GM23338 (cell line): ENCODE data around the gene CTTN. TPM values are rescaled to one million over a fixed set of nuclear protein-coding genes. Genes with fewer than 3 reads are reported as not detected.

Source experiments
- ATAC-seq: fragments of 200-7000 bp; cut with Tn5 transposase; 3 replicates; pipeline ENCODE4 v1.9.1; 2020
- DNase-seq: peaks from one replicate; pipeline ENCODE4 v3.0.0-alpha.2; 2015; ENCODE audit warnings: low spot score
- H2AFZ ChIP-seq: fragments of 200-600 bp; sonication (generic); 2 replicates; pipeline ENCODE4 v1.8.0; 2016; ENCODE audit warnings: antibody characterized with exemption, mild to moderate bottlenecking, moderate library complexity
- H3F3A ChIP-seq: fragments of 200-600 bp; sonication (generic); replicated peaks from 2 replicates; pipeline ENCODE4 v1.8.0; 2017; ENCODE audit warnings: antibody characterized with exemption, mixed run types, low read depth
- H3K27ac ChIP-seq: fragments of 200-600 bp; sonication (generic); 2 replicates; pipeline ENCODE4 v1.6.1; 2016; ENCODE audit warnings: low read depth
- H3K27me3 ChIP-seq: fragments of 200-600 bp; sonication (generic); 2 replicates; pipeline ENCODE4 v1.8.0; 2016; ENCODE audit warnings: mild to moderate bottlenecking, mixed run types, moderate library complexity; ENCODE audit not compliant: insufficient read depth
- H3K36me3 ChIP-seq: fragments of 200-600 bp; sonication (generic); 2 replicates; pipeline ENCODE4 v1.8.0; 2016; ENCODE audit warnings: mild to moderate bottlenecking; ENCODE audit not compliant: insufficient read depth
- H3K4me1 ChIP-seq: fragments of 200-600 bp; sonication (generic); 2 replicates; pipeline ENCODE4 v1.8.0; 2016; ENCODE audit warnings: mild to moderate bottlenecking, moderate library complexity; ENCODE audit not compliant: insufficient read depth
- H3K4me2 ChIP-seq: fragments of 200-600 bp; sonication (generic); 2 replicates; pipeline ENCODE4 v1.7.1; 2017; ENCODE audit warnings: mixed run types
- H3K4me3 ChIP-seq: fragments of 200-600 bp; sonication (generic); 2 replicates; pipeline ENCODE4 v1.6.1; 2016; ENCODE audit warnings: mixed run types
- H3K79me2 ChIP-seq: fragments of 200-600 bp; sonication (generic); replicated peaks from 2 replicates; pipeline ENCODE4 v1.8.0; 2017; ENCODE audit warnings: mild to moderate bottlenecking; ENCODE audit not compliant: insufficient read depth
- H3K9me2 ChIP-seq: fragments of 200-600 bp; sonication (generic); 2 replicates; pipeline ENCODE4 v1.8.0; 2017; ENCODE audit not compliant: insufficient read depth
- H4K20me1 ChIP-seq: fragments of 200-600 bp; sonication (generic); replicated peaks from 2 replicates; pipeline ENCODE4 v1.8.0; 2017; ENCODE audit warnings: mild to moderate bottlenecking; ENCODE audit not compliant: insufficient read depth
- H3K27ac Mint-ChIP-seq: 2 replicates; pipeline ENCODE4 v1.8.0; 2020; ENCODE audit warnings: inconsistent platforms, mild to moderate bottlenecking, moderate library complexity, mixed read lengths
- H3K27me3 Mint-ChIP-seq: 3 replicates; pipeline ENCODE4 v1.8.0; 2022; ENCODE audit warnings: low read depth, mild to moderate bottlenecking, moderate library complexity, mixed read lengths, inconsistent platforms; ENCODE audit not compliant: insufficient read depth, poor library complexity
- H3K36me3 Mint-ChIP-seq: 3 replicates; pipeline ENCODE4 v1.8.0; 2021; ENCODE audit warnings: low read depth, mild to moderate bottlenecking, inconsistent platforms, moderate library complexity, mixed read lengths
- H3K4me1 Mint-ChIP-seq: 3 replicates; pipeline ENCODE4 v1.8.0; 2020; ENCODE audit warnings: mild to moderate bottlenecking, inconsistent platforms, mixed read lengths
- H3K4me3 Mint-ChIP-seq: 3 replicates; pipeline ENCODE4 v1.8.0; 2021; ENCODE audit warnings: moderate library complexity, mild to moderate bottlenecking, inconsistent platforms, mixed read lengths
- H3K9me3 Mint-ChIP-seq: 3 replicates; pipeline ENCODE4 v1.8.0; 2020; ENCODE audit warnings: moderate library complexity, mild to moderate bottlenecking, inconsistent platforms, mixed read lengths
- CREB1 ChIP-seq: fragments of 250-450 bp; sonication (Bioruptor Pico); IDR thresholded peaks from 2 replicates; pipeline ENCODE4 v1.5.0; 2020; ENCODE audit warnings: low read depth, mild to moderate bottlenecking, moderate library complexity
- JUNB ChIP-seq: IDR thresholded peaks from one replicate; pipeline ENCODE4 v1.6.1; 2016; ENCODE audit warnings: antibody characterized with exemption; ENCODE audit not compliant: unreplicated experiment
- NANOG ChIP-seq: IDR thresholded peaks from 2 replicates; pipeline ENCODE4 v1.6.1; 2016; ENCODE audit warnings: antibody characterized with exemption, borderline replicate concordance
- POLR2AphosphoS5 ChIP-seq: IDR thresholded peaks from 2 replicates; pipeline ENCODE4 v1.6.1; 2016; ENCODE audit warnings: antibody characterized with exemption, low read depth
- STAT1 ChIP-seq: IDR thresholded peaks from one replicate; pipeline ENCODE4 v1.6.1; 2016; ENCODE audit warnings: antibody characterized with exemption; ENCODE audit not compliant: unreplicated experiment
- ZNF114 ChIP-seq: fragments of 250-450 bp; sonication (Bioruptor Pico); IDR thresholded peaks from 2 replicates; pipeline ENCODE4 v1.5.0; 2020; ENCODE audit warnings: mild to moderate bottlenecking, moderate library complexity
- polyA plus RNA-seq: library from polyadenylated mRNA; unstranded; fragments of >200 nt; fragmentation: Nextera tagmentation; extraction: Ambion mirVana; gene quantifications from 2 replicates; pipeline ENCODE4 v1.2.1, GENCODE V29; 2016
- total RNA-seq: library from RNA; depleted of rRNA; stranded (reverse); fragments of >200 nt; shearing (Covaris generic); gene quantifications from 2 replicates; pipeline ENCODE4 v1.2.3, GENCODE V29; 2014
- TF ChIP-seq, protein P1 (sequence below): IDR thresholded peaks from 2 replicates; pipeline ENCODE4 v1.6.1; 2016; ENCODE audit warnings: antibody characterized with exemption
- TF ChIP-seq, protein P2 (sequence below): IDR thresholded peaks from one replicate; pipeline ENCODE4 v1.6.1; 2018; ENCODE audit warnings: antibody characterized with exemption; ENCODE audit not compliant: unreplicated experiment
- TF ChIP-seq, protein P3 (sequence below): fragments of 250-450 bp; sonication (Bioruptor Pico); IDR thresholded peaks from 2 replicates; pipeline ENCODE4 v1.5.0; 2020; ENCODE audit warnings: mild to moderate bottlenecking, moderate library complexity

Gene CTTN
- total and polyA plus RNA-seq, 2 experiments from 2014 or later, result 163 to 343 TPM

GRCh38 chr11:70477176-70477575, 78.8 kb downstream of the CTTN start:
- Histone ChIP-seq H3K27me3 (no peaks in the 10 kb centered on the region), H3K79me2 (no peaks in the 10 kb centered on the region), H3F3A (no peaks in the 10 kb centered on the region), H3K4me1 (no peaks in the 10 kb centered on the region), H3K4me3 (no peak overlapping the region), H2AFZ (no peak overlapping the region), H3K36me3 (no peaks in the 10 kb centered on the region), H3K27ac (no peak overlapping the region), H4K20me1 (0 out of 2 replicates have a peak, but pooled peaks cover 3% of the 10 kb centered on the region), H3K9me2 (no peaks in the 10 kb centered on the region), H3K4me2 (no peak overlapping the region)
- ATAC-seq (no peak), DNase-seq (no peak)
- Mint-ChIP-seq H3K9me3 (no peaks in the 10 kb centered on the region; the same call in 1 of the 3 replicates), H3K4me1 (no peaks in the 10 kb centered on the region), H3K36me3 (peaks cover 13% of the 10 kb centered on the region), H3K27me3 (peaks cover 23% of the 10 kb centered on the region), H3K4me3 (no peak overlapping the region), H3K27ac (no peak overlapping the region)
- no peak for TF ChIP-seq ZNF114 (CRISPR knock-in tag)
- TF ChIP-seq STAT1, result no peak
- TF ChIP-seq JUNB, result no peak
- no peak for TF ChIP-seq POLR2AphosphoS5
- no peak for TF ChIP-seq CREB1 (CRISPR knock-in tag)
- TF ChIP-seq, protein P1, sequence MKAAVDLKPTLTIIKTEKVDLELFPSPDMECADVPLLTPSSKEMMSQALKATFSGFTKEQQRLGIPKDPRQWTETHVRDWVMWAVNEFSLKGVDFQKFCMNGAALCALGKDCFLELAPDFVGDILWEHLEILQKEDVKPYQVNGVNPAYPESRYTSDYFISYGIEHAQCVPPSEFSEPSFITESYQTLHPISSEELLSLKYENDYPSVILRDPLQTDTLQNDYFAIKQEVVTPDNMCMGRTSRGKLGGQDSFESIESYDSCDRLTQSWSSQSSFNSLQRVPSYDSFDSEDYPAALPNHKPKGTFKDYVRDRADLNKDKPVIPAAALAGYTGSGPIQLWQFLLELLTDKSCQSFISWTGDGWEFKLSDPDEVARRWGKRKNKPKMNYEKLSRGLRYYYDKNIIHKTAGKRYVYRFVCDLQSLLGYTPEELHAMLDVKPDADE, result no peak

DNA sequence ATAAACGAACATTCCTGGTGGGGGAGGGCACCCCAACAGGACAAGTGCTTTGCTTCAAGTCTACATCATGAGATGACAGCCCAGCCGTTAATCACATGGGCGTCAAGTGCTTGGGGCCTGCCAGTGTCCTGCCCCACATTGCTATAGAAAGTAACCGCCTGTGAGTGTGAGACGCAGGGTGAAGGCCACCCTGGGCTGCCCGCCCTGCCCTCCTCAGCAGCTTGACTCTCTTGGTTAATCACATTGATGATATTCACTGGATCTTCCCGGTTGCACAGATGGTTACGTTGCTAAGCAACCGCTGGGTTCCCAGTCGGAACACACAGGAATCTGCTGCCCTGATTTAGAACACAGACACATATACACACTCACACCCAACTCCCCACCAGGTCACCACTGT, 79.3 kb downstream of the CTTN start:
- Mint-ChIP-seq H3K36me3 (peaks cover 11% of the 10 kb centered on the region), H3K4me1 (no peaks in the 10 kb centered on the region), H3K27ac (no peak overlapping the region), H3K27me3 (peaks cover 23% of the 10 kb centered on the region), H3K9me3 (no peaks in the 10 kb centered on the region; the same call in 1 of the 3 replicates), H3K4me3 (no peak overlapping the region)
- no peaks in the 10 kb centered on the region for H3K9me2 ChIP-seq
- H2AFZ ChIP-seq, result no peak overlapping the region
- H3K27me3 ChIP-seq, result no peaks in the 10 kb centered on the region
- H3F3A ChIP-seq, result no peaks in the 10 kb centered on the region
- no peaks in the 10 kb centered on the region for H3K36me3 ChIP-seq
- H3K79me2 ChIP-seq, result no peaks in the 10 kb centered on the region
- no peak for ATAC-seq
- H3K4me2 ChIP-seq, result no peak overlapping the region
- no peaks in the 10 kb centered on the region for H3K4me1 ChIP-seq
- H3K4me3 ChIP-seq, result no peak overlapping the region
- TF ChIP-seq, protein P2, sequence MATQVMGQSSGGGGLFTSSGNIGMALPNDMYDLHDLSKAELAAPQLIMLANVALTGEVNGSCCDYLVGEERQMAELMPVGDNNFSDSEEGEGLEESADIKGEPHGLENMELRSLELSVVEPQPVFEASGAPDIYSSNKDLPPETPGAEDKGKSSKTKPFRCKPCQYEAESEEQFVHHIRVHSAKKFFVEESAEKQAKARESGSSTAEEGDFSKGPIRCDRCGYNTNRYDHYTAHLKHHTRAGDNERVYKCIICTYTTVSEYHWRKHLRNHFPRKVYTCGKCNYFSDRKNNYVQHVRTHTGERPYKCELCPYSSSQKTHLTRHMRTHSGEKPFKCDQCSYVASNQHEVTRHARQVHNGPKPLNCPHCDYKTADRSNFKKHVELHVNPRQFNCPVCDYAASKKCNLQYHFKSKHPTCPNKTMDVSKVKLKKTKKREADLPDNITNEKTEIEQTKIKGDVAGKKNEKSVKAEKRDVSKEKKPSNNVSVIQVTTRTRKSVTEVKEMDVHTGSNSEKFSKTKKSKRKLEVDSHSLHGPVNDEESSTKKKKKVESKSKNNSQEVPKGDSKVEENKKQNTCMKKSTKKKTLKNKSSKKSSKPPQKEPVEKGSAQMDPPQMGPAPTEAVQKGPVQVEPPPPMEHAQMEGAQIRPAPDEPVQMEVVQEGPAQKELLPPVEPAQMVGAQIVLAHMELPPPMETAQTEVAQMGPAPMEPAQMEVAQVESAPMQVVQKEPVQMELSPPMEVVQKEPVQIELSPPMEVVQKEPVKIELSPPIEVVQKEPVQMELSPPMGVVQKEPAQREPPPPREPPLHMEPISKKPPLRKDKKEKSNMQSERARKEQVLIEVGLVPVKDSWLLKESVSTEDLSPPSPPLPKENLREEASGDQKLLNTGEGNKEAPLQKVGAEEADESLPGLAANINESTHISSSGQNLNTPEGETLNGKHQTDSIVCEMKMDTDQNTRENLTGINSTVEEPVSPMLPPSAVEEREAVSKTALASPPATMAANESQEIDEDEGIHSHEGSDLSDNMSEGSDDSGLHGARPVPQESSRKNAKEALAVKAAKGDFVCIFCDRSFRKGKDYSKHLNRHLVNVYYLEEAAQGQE, result no peak
- TF ChIP-seq, protein P1, result no peak
- TF ChIP-seq NANOG (no peak), JUNB (no peak), STAT1 (no peak), CREB1 (CRISPR knock-in tag) (no peak)
- TF ChIP-seq, protein P3, sequence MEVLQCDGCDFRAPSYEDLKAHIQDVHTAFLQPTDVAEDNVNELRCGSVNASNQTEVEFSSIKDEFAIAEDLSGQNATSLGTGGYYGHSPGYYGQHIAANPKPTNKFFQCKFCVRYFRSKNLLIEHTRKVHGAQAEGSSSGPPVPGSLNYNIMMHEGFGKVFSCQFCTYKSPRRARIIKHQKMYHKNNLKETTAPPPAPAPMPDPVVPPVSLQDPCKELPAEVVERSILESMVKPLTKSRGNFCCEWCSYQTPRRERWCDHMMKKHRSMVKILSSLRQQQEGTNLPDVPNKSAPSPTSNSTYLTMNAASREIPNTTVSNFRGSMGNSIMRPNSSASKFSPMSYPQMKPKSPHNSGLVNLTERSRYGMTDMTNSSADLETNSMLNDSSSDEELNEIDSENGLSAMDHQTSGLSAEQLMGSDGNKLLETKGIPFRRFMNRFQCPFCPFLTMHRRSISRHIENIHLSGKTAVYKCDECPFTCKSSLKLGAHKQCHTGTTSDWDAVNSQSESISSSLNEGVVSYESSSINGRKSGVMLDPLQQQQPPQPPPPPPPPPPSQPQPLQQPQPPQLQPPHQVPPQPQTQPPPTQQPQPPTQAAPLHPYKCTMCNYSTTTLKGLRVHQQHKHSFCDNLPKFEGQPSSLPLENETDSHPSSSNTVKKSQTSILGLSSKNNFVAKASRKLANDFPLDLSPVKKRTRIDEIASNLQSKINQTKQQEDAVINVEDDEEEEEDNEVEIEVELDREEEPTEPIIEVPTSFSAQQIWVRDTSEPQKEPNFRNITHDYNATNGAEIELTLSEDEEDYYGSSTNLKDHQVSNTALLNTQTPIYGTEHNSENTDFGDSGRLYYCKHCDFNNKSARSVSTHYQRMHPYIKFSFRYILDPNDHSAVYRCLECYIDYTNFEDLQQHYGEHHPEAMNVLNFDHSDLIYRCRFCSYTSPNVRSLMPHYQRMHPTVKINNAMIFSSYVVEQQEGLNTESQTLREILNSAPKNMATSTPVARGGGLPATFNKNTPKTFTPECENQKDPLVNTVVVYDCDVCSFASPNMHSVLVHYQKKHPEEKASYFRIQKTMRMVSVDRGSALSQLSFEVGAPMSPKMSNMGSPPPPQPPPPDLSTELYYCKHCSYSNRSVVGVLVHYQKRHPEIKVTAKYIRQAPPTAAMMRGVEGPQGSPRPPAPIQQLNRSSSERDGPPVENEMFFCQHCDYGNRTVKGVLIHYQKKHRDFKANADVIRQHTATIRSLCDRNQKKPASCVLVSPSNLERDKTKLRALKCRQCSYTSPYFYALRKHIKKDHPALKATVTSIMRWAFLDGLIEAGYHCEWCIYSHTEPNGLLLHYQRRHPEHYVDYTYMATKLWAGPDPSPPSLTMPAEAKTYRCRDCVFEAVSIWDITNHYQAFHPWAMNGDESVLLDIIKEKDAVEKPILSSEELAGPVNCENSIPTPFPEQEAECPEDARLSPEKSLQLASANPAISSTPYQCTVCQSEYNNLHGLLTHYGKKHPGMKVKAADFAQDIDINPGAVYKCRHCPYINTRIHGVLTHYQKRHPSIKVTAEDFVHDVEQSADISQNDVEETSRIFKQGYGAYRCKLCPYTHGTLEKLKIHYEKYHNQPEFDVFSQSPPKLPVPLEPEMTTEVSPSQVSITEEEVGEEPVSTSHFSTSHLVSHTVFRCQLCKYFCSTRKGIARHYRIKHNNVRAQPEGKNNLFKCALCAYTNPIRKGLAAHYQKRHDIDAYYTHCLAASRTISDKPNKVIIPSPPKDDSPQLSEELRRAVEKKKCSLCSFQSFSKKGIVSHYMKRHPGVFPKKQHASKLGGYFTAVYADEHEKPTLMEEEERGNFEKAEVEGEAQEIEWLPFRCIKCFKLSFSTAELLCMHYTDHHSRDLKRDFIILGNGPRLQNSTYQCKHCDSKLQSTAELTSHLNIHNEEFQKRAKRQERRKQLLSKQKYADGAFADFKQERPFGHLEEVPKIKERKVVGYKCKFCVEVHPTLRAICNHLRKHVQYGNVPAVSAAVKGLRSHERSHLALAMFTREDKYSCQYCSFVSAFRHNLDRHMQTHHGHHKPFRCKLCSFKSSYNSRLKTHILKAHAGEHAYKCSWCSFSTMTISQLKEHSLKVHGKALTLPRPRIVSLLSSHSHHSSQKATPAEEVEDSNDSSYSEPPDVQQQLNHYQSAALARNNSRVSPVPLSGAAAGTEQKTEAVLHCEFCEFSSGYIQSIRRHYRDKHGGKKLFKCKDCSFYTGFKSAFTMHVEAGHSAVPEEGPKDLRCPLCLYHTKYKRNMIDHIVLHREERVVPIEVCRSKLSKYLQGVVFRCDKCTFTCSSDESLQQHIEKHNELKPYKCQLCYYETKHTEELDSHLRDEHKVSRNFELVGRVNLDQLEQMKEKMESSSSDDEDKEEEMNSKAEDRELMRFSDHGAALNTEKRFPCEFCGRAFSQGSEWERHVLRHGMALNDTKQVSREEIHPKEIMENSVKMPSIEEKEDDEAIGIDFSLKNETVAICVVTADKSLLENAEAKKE (CRISPR knock-in tag), result no peak
- no peak for DNase-seq
- H3K27ac ChIP-seq, result no peak overlapping the region
- 0 out of 2 replicates have a peak, but pooled peaks cover 3% of the 10 kb centered on the region for H4K20me1 ChIP-seq
